Cardiac fibroblast (primary cell): ENCODE measurements around the gene HOXA6.

Experiments
- DNase-seq, 2 donors: peaks; one replicate each; pipeline versions ENCODE4 v3.0.0 to v3.0.0-alpha.2; 2010; ENCODE audit warnings: low read depth in 2 of 2
- H3K4me3 ChIP-seq, 2 donors: replicated peaks in 1 of 2; 1 replicate in 1 of 2; 2 replicates in 1 of 2; pipeline ENCODE4 v1.5.1; 2011; ENCODE audit warnings: low read depth in 2 of 2, low read length in 2 of 2, mild to moderate bottlenecking in 2 of 2, moderate library complexity in 1 of 2
- TF ChIP-seq, protein P1 (sequence below): IDR thresholded peaks from one replicate; pipeline ENCODE4 v1.5.1; 2011; ENCODE audit warnings: low read depth, mild to moderate bottlenecking, low read length, inconsistent platforms

HOXA6 gene

DNA sequence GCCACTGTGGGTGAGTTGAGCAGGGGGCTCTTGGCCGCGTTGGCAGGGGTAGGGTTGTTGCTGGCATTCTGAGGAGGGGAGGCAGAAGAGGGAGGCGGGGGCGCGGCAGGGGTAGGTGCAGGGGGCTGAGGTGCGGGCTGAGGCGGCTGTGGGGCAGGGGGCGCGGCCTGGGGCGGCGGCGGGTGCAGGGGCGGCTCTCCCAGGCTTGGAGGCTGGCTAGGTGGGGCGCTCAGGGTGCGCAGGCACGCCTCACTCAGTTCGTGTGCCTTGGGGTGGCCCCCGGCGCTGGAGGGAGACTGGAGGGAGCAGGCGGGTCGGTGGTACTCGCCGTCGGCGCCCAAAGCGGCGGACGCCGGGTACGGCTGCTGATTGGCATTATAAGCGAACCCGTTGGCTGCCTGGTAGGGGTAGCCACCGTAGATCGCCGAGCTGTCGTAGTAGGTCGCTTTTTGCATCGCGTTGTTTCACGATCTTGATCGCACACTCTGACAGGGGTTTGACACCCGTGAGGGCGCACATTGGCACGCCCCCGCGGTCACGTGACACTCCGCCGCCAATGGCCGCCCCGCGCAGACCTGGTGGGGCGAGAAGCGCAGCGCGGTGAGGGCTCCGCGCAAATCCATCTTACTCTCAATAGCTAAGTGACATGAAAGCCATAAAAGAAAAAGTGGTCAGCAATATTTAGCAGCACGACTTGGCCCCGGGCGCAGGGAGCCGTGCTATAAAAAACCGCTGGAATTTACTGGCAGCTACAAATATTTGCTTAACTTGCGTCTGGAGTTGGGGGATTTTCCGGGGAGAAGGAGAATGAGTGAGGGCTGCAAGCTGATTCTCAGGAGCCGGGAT lies 37.2 kb downstream of the HOXA6 start:
- TF ChIP-seq, protein P1, sequence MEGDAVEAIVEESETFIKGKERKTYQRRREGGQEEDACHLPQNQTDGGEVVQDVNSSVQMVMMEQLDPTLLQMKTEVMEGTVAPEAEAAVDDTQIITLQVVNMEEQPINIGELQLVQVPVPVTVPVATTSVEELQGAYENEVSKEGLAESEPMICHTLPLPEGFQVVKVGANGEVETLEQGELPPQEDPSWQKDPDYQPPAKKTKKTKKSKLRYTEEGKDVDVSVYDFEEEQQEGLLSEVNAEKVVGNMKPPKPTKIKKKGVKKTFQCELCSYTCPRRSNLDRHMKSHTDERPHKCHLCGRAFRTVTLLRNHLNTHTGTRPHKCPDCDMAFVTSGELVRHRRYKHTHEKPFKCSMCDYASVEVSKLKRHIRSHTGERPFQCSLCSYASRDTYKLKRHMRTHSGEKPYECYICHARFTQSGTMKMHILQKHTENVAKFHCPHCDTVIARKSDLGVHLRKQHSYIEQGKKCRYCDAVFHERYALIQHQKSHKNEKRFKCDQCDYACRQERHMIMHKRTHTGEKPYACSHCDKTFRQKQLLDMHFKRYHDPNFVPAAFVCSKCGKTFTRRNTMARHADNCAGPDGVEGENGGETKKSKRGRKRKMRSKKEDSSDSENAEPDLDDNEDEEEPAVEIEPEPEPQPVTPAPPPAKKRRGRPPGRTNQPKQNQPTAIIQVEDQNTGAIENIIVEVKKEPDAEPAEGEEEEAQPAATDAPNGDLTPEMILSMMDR = no peak
- DNase-seq = peak in 1 of 2 donors; percentile 64
- H3K4me3 ChIP-seq = no peak overlapping the region

DNA sequence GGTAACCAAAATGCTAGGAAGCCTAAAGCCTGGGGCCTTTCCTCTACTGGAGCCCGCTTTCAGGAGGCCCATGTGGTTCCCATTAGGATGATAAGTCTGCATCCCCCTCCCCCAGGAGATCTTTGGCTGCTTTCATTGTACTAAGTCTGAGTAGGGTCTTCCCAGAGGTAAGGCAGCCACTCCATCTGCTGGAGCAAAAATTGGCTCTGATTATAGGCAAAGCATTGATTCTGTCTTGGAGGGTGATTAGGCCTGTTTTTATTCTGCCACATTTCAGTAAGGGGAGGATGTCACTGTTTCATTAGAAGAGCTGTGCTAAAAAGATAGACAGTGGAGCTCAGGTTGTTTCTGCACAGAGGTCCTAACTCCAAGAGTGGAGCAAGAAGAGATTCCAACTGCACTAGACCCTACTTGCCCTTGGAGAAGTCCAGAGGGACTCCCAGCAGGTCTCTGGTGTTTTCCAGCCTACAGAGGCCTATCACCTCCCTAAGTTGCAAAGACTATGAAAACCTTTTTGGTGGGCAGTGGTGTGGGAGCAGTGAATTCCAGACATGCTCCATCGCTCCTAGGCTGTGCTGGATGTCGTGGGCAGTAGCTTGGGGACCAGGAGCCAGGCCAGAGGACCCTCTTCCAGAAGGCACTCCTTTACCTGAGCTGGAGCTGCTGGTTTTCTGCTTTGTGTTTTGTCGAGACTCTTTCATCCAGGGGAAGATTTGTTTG lies 37.9 kb downstream of the HOXA6 start:
- TF ChIP-seq, protein P1 = no peak
- DNase-seq = no peak
- no peak overlapping the region for H3K4me3 ChIP-seq

DNA sequence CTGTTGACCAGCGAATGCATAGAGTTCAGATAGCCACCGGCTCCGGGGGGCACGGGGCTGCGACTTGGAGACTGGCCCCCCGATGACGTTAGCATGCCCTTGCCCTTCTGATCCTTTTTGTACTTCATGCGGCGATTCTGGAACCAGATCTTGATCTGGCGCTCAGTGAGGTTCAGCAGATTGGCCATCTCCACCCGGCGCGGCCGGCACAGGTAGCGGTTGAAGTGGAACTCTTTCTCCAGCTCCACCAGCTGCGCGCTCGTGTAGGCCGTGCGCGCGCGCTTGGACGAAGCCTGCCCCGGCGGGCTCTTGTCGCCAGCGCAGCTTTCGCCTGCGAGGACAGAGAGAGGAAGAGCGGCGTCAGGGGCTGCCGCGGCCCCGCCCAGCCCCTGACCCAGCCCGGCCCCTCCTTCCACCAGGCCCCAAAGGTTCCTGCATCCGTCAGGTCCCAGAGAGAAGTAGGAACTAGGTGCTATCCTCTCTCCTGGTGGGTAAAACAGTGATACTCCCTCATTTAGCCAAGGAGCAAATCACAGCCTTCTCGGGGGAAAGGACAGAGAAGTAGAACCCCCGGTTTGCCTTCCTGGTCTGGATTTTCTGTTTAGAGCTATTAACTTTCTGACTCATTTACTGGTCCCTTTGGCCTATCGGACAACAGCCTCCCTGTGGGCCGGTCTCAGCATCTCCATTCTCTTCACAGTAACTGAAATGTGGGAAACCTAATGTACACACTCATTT lies 39.0 kb downstream of the HOXA6 start:
- H3K4me3 ChIP-seq = no peak overlapping the region
- TF ChIP-seq, protein P1 = no peak
- no peak for DNase-seq

DNA sequence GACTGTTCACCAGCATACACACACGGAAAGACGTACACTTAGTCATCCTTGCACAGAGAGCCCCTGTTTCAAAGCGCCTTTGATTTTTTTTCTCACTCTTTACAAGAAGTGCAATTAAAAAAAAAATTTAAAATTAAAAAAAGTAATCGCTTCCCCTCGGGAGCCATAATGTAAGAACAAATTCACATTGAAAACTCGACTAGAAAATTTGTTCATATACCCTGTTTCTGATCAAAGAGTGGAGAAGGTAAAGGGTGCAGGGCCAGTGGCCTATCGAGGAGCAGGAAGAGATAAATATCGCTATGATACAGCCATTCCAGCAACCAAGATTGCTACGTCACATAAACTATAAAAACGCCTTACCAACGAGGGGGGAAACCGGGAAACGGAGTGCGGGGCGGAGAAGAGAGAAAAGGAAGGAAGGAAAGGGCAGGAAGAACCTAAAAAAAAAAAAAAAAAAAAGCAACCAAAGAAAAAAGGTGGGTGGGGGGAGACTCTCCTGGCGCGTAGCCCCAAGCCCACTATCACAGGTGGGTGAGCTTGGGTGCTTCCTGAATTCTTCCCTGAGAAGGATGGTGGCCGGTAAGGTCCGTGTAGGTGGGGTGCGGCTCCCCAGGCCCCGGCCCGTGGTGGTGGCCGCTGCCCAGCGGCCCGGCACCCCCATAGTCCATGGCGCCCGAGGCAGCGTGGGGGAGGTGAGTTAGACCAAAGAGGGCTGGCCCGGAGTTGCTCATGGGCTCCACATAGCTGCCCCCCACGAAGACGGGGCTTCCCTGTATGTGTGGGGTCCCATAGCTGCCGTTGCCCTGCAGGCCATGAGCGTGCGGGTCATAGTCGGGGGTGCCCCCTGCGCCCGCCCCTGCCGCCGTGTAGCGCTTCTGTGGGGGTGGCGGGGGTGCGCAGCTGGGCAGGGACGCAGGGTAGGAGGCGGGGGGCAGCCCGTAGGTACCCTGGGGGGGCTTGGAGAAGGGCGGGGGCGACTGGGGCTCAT lies 39.9 kb downstream of the HOXA6 start:
- TF ChIP-seq, protein P1 = no peak
- no peak overlapping the region for H3K4me3 ChIP-seq

DNA sequence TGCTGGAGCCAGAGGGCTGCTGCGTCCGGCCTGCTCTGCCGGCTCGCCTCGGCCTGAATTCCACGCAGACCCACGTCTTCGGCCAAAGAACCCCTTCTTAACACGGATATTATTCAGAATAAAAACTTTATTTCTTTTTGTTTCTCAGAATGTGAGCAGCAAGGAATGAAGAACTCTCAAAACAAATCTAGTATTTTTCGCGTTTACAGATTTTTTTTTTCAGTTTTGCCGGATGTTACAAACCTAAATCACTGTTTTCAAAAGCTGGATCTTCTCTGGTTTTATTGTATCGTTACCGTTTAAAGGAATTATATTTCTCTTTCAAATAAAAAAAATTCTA lies 40.7 kb downstream of the HOXA6 start:
- no peak overlapping the region for H3K4me3 ChIP-seq
- TF ChIP-seq, protein P1 = no peak
- DNase-seq = no peak

More for the DNA sequence above, 39.9 kb downstream of the HOXA6 start:
- no peak for DNase-seq
